Activated CD8-positive, alpha-beta T cell treated with anti-CD3 and anti-CD28 coated beads, Interleukin-2, amount 10 ng/mL, durations not matched to agents 7 days and 5 days (primary cell): ENCODE results near the gene LDB1. TPM values are rescaled to one million over a fixed set of nuclear protein-coding genes. Genes with fewer than 3 reads are reported as not detected.

ENCODE experiments used
- ATAC-seq: fragments of 150-1000 bp; cut with Tn5 transposase; one replicate; pipeline ENCODE4 v1.10.0; 2021; ENCODE audit warnings: moderate library complexity
- CTCF ChIA-PET: fragments of 350-600 bp; sonication (Branson Sonifier 250); formaldehyde crosslinking; loops from one replicate; lab custom pipeline; 2021; ENCODE audit warnings: antibody characterized with exemption; lab: Charles Lee
- POLR2A ChIA-PET: fragments of 350-600 bp; sonication (Branson Sonifier 250); formaldehyde crosslinking; loops from one replicate; lab custom pipeline; 2021; ENCODE audit warnings: antibody characterized with exemption; lab: Charles Lee
- DNase-seq: peaks from one replicate; pipeline ENCODE4 v3.0.0-alpha.2; 2020
- H3K27ac Mint-ChIP-seq: one replicate; pipeline ENCODE4 v1.8.0; 2021; ENCODE audit warnings: mild to moderate bottlenecking, mixed read lengths
- H3K27me3 Mint-ChIP-seq: one replicate; pipeline ENCODE4 v1.8.0; 2021; ENCODE audit warnings: low read depth, mixed read lengths
- H3K36me3 Mint-ChIP-seq: one replicate; pipeline ENCODE4 v1.8.0; 2021; ENCODE audit warnings: low read depth, mixed read lengths
- H3K4me1 Mint-ChIP-seq: one replicate; pipeline ENCODE4 v1.8.0; 2021; ENCODE audit warnings: low read depth, mixed read lengths
- H3K4me3 Mint-ChIP-seq: one replicate; pipeline ENCODE4 v1.8.0; 2021; ENCODE audit warnings: mild to moderate bottlenecking, mixed read lengths
- H3K9me3 Mint-ChIP-seq: one replicate; pipeline ENCODE4 v1.8.0; 2022; ENCODE audit warnings: mixed read lengths; ENCODE audit not compliant: insufficient read depth
- total RNA-seq, 2 experiments: library from RNA; stranded (reverse); gene quantifications; one replicate each; pipeline ENCODE4 v1.2.3, GENCODE V29; 2021

LDB1 gene
- 10 to 100 TPM; 83.6 to 87.1 TPM for total RNA-seq

GRCh38 chr10:102120142-102120990, at the start of gene LDB1:
Gene LDB1 (minus strand): TSS chr10:102120368. CDS start chr10:102120110, 258 bp downstream.
- Mint-ChIP-seq H3K36me3 (no peaks in the 10 kb centered on the region), H3K9me3 (no peaks in the 10 kb centered on the region), H3K4me3 (peak within 1 kb of the TSS; percentile 85), H3K27me3 (no peaks in the 10 kb centered on the region), H3K27ac (peak within 1 kb of the TSS; percentile 93), H3K4me1 (peaks cover 55% of the 10 kb centered on the region)
- POLR2A ChIA-PET = interaction anchor here (0.5 to 2.4 kb wide), 4 partner anchors 12 to 303 kb away, joined by 3 to 9 read pairs (median 3); partner anchors contain the start of gene NOLC1
- ATAC-seq = peak; percentile 56
- DNase-seq = peak; percentile 78
- CTCF ChIA-PET = interaction anchor here (3.8 kb wide), 1 partner anchor 11 kb away, joined by 39 read pairs; the partner anchor contains the start of gene PPRC1

GRCh38 chr10:102167861-102168260, 47.7 kb upstream of the LDB1 start:
- no peaks in the 10 kb centered on the region for H3K9me3 Mint-ChIP-seq
- DNase-seq (no peak), ATAC-seq (no peak)
- POLR2A ChIA-PET = no interaction called here
- no peaks in the 10 kb centered on the region for H3K27me3 Mint-ChIP-seq
- CTCF ChIA-PET = interaction anchor here (1.2 to 6.2 kb wide), 9 partner anchors 9 to 336 kb away, joined by 4 to 105 read pairs (median 13); partner anchors contain the start of genes GBF1 and SUFU
- H3K27ac Mint-ChIP-seq = no peak overlapping the region
- peaks cover 9% of the 10 kb centered on the region for H3K36me3 Mint-ChIP-seq
- H3K4me1 Mint-ChIP-seq = peaks cover 12% of the 10 kb centered on the region
- no peak overlapping the region for H3K4me3 Mint-ChIP-seq

GRCh38 chr10:102163342-102163989, 43.3 kb upstream of the LDB1 start:
- Mint-ChIP-seq H3K4me1 (peaks cover 8% of the 10 kb centered on the region), H3K4me3 (no peak overlapping the region), H3K36me3 (peaks cover 40% of the 10 kb centered on the region), H3K9me3 (no peaks in the 10 kb centered on the region), H3K27ac (no peak overlapping the region), H3K27me3 (no peaks in the 10 kb centered on the region)
- ChIA-PET CTCF (no interaction called here), POLR2A (no interaction called here)
- ATAC-seq (no peak), DNase-seq (no peak)

GRCh38 chr10:102159831-102160230, 39.7 kb upstream of the LDB1 start:
- POLR2A ChIA-PET = interaction anchor here (1.0 kb wide), 1 partner anchor 8 kb away, joined by 3 read pairs; no protein-coding TSS in a partner anchor
- CTCF ChIA-PET = interaction anchor here (1.1 to 4.9 kb wide), 4 partner anchors 9 to 319 kb away, joined by 3 to 43 read pairs (median 3); no protein-coding TSS in a partner anchor
- Mint-ChIP-seq H3K27ac (peak overlapping the region; percentile 20), H3K4me1 (peaks cover 25% of the 10 kb centered on the region), H3K4me3 (no peak overlapping the region), H3K36me3 (peaks cover 70% of the 10 kb centered on the region), H3K9me3 (no peaks in the 10 kb centered on the region), H3K27me3 (no peaks in the 10 kb centered on the region)
- DNase-seq = no peak
- no peak for ATAC-seq

- ChIA-PET POLR2A (no interaction called here), CTCF (interaction anchor here (1.3 to 4.9 kb wide), 2 partner anchors 10 to 30 kb away, joined by 3 to 43 read pairs; no protein-coding TSS in a partner anchor)
- peaks cover 32% of the 10 kb centered on the region for H3K4me1 Mint-ChIP-seq
- no peaks in the 10 kb centered on the region for H3K9me3 Mint-ChIP-seq
- DNase-seq (no peak), ATAC-seq (no peak)
- peak overlapping the region; percentile 52 for H3K27ac Mint-ChIP-seq
- H3K36me3 Mint-ChIP-seq = peaks cover 75% of the 10 kb centered on the region
- H3K27me3 Mint-ChIP-seq = no peaks in the 10 kb centered on the region
- no peak overlapping the region for H3K4me3 Mint-ChIP-seq
These were observed 39.0 kb upstream of the LDB1 start for GRCh38 chr10:102159051-102159597.

GRCh38 chr10:102157224-102157623, 37.1 kb upstream of the LDB1 start:
- DNase-seq (no peak), ATAC-seq (no peak)
- Mint-ChIP-seq H3K27me3 (no peaks in the 10 kb centered on the region), H3K4me3 (no peak overlapping the region), H3K36me3 (peaks cover 81% of the 10 kb centered on the region), H3K27ac (peak overlapping the region; percentile 17), H3K4me1 (peaks cover 39% of the 10 kb centered on the region), H3K9me3 (no peaks in the 10 kb centered on the region)
- CTCF ChIA-PET = interaction anchor here (1.2 to 4.9 kb wide), 5 partner anchors 12 to 296 kb away, joined by 3 to 43 read pairs (median 3); partner anchors contain the start of gene NFKB2
- POLR2A ChIA-PET = no interaction called here

GRCh38 chr10:102154466-102155116, 34.4 kb upstream of the LDB1 start:
- H3K27me3 Mint-ChIP-seq = no peaks in the 10 kb centered on the region
- no peaks in the 10 kb centered on the region for H3K9me3 Mint-ChIP-seq
- POLR2A ChIA-PET = no interaction called here
- ATAC-seq = no peak
- DNase-seq = no peak
- peak overlapping the region; percentile 72 for H3K27ac Mint-ChIP-seq
- H3K4me3 Mint-ChIP-seq = peak overlapping the region; percentile 52
- H3K4me1 Mint-ChIP-seq = peaks cover 58% of the 10 kb centered on the region
- peaks cover 80% of the 10 kb centered on the region for H3K36me3 Mint-ChIP-seq
- CTCF ChIA-PET = interaction anchor here (1.1 to 4.6 kb wide), 4 partner anchors 15 to 198 kb away, joined by 3 to 29 read pairs (median 6); partner anchors contain the start of gene PPRC1

- peaks cover 53% of the 10 kb centered on the region for H3K4me1 Mint-ChIP-seq
- H3K27me3 Mint-ChIP-seq = no peaks in the 10 kb centered on the region
- POLR2A ChIA-PET = interaction anchor here (1.7 to 2.0 kb wide), 2 partner anchors 21 to 243 kb away, joined by 4 to 6 read pairs; partner anchors contain the start of genes NFKB2 and PPRC1
- no peak for DNase-seq
- H3K4me3 Mint-ChIP-seq = peak overlapping the region; percentile 98
- peaks cover 80% of the 10 kb centered on the region for H3K36me3 Mint-ChIP-seq
- peak overlapping the region; percentile 98 for H3K27ac Mint-ChIP-seq
- H3K9me3 Mint-ChIP-seq = no peaks in the 10 kb centered on the region
- no peak for ATAC-seq
- CTCF ChIA-PET = interaction anchor here (1.7 to 4.6 kb wide), 4 partner anchors 15 to 199 kb away, joined by 5 to 29 read pairs (median 8); partner anchors contain the start of gene PPRC1
These were observed 33.0 kb upstream of the LDB1 start for GRCh38 chr10:102153093-102153620.

GRCh38 chr10:102152545-102152890, 32.4 kb upstream of the LDB1 start:
- H3K27ac Mint-ChIP-seq = peak overlapping the region; percentile 98
- ChIA-PET CTCF (interaction anchor here (0.9 to 4.6 kb wide), 9 partner anchors 13 to 309 kb away, joined by 3 to 29 read pairs (median 4); partner anchors contain the start of genes NFKB2 and PPRC1), POLR2A (interaction anchor here (0.6 to 2.0 kb wide), 8 partner anchors 12 to 245 kb away, joined by 3 to 6 read pairs (median 4); partner anchors contain the start of genes NFKB2 and PPRC1)
- ATAC-seq (peak; percentile 42), DNase-seq (peak; percentile 55)
- H3K9me3 Mint-ChIP-seq = no peaks in the 10 kb centered on the region
- H3K27me3 Mint-ChIP-seq = no peaks in the 10 kb centered on the region
- peaks cover 80% of the 10 kb centered on the region for H3K36me3 Mint-ChIP-seq
- H3K4me1 Mint-ChIP-seq = peaks cover 49% of the 10 kb centered on the region
- H3K4me3 Mint-ChIP-seq = peak overlapping the region; percentile 98

- H3K27me3 Mint-ChIP-seq = no peaks in the 10 kb centered on the region
- H3K9me3 Mint-ChIP-seq = no peaks in the 10 kb centered on the region
- peak within 1 kb of the TSS; percentile 98 for H3K27ac Mint-ChIP-seq
- ATAC-seq (peak; percentile 95), DNase-seq (peak; percentile 100)
- ChIA-PET CTCF (interaction anchor here (0.9 to 4.6 kb wide), 9 partner anchors 13 to 310 kb away, joined by 3 to 29 read pairs (median 4); partner anchors contain the start of genes NFKB2 and PPRC1), POLR2A (interaction anchor here (0.6 to 2.0 kb wide), 11 partner anchors 8 to 245 kb away, joined by 3 to 6 read pairs (median 3); partner anchors contain the start of genes HPS6, NFKB2 and PPRC1)
- H3K4me3 Mint-ChIP-seq = peak within 1 kb of the TSS; percentile 98
- H3K36me3 Mint-ChIP-seq = peaks cover 80% of the 10 kb centered on the region
- H3K4me1 Mint-ChIP-seq = peaks cover 46% of the 10 kb centered on the region
These were observed 31.8 kb upstream of the LDB1 start, which contains the start of gene NOLC1 for GRCh38 chr10:102151774-102152544. Gene NOLC1 (plus strand): TSS chr10:102152389. CDS start chr10:102152411, 22 bp downstream.
